Activated CD4-positive, alpha-beta T cell treated with anti-CD3 and anti-CD28 coated beads, Interleukin-2, Interleukin-6, amounts not matched to agents 100 ng/mL and 50 ng/mL, durations not matched to agents 16 hours and 8 hours (primary cell): ENCODE data around the gene HSPD1.
A peak's percentile ranks its signal among the peaks of the same experiment; 100 is the strongest.
"Not testable (repeated sequence)": the region's sequence is repeated elsewhere in the genome, so short reads cannot be mapped to it uniquely, and the experiment has no call there.

Experiments used
- DNase-seq: peaks from one replicate; pipeline ENCODE4 v3.0.0-alpha.2; 2020

The HSPD1 gene

GRCh38 chr2:197495433-197496134 is 4.1 kb downstream of the HSPD1 start:
- DNase-seq, result no peak

- no peak for DNase-seq
These were observed 12.3 kb downstream of the HSPD1 start for GRCh38 chr2:197487385-197487784.

- no peak for DNase-seq
These were observed 13.5 kb downstream of the HSPD1 start for GRCh38 chr2:197486175-197486574.

DNA sequence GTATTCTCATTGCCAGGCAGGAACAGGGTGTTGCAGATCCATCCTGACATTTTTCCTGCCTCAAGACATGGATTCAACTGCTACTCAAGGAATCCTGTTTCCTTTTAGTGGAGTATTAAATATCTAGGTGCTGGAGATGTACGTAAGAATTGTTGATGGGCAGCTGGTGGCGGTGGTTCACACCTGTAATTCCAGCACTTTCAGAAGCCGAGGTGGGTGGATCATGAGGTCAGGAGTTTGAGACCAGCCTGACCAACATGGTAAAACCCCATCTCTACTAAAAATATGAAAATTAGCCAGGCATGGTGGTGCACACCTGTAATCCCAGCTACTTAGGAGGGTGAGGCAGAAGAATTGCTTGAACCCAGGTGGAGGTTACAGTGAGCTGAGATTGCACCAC is 15.4 kb downstream of the HSPD1 start:
- DNase-seq, result not testable (repeated sequence)

DNA sequence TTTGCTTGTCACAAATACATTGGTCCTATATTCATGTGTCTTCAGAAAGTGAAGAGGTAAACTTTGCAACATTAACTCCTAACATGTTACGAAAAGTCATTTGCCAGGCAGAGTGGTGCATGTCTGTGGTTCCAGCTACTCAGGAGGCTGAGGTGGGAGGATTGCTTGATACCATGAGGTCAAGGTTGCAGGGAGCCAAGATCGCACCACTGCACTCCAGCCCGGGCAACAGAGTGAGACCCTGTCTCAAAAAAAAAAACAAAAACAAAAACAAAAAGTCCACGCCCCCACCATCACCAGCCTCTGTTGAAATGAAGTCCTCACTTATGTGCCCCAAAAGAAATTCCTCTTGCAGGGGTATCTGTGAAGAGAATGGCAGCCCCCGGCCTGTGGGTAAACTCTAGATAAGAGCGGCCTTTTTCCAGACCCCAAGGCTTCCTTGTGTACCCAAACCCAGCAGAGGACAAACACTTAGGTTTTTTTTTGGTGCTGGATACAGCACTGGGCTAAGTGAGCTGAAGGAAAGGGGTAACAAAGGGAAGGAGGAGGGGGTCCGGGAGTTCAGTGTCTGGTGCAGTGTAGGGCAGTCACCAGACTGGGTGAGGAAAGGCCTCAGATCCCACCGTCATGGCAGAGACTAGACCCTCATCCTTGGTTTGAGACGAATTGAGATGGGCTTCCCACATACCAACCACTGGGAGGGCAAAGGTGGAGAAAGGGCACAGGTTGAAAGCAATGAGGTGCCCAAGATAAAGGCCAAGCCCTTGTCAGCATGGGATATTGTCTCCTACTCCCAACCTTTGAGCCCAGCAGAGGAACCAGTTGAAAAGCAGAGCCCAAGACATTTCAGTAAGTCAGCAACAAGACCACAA is 19.2 kb downstream of the HSPD1 start:
- DNase-seq, result no peak

- no peak for DNase-seq
These were observed 21.8 kb downstream of the HSPD1 start for GRCh38 chr2:197477797-197478196.

DNA sequence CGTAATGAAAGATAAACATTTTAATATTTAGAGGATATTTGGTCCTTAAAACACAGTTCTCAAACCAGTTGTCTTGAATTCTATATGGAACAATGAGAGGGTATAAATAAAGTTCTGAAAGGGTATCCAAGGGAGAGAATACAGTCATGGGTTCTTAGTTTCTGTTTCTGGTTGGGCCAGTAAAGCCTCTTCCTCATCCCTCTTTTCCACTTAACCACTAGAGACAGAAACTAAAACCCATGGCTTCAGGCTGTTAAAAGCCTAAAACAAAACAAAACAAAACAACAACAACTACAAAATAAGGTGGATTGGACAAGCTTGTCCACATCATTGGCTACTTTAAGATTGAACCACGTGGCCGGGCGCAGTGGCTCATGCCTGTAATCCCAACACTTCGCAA is 27.5 kb downstream of the HSPD1 start:
- no peak for DNase-seq

DNA sequence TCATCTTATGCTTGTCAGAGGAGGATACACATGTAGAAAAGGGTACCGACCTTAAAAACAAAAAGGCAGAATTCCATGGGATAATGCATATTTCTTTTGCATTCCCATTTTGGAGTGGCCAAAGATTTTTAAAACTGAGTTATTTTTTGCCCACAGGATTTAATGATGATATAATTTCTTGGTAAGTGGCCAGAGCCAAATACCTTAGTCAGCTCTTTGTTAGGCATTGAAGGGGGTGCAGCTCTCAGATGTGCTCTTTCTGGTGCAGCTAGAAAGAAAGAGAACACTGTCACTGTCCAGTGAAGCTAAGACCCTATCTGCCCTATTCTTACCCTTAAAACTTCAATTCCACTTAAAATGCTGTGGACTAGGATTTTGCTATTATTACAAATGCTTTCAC is 35.5 kb downstream of the HSPD1 start:
- no peak for DNase-seq

GRCh38 chr2:197461057-197461456 is 38.6 kb downstream of the HSPD1 start:
- no peak for DNase-seq

- DNase-seq, result no peak
These were observed 39.0 kb downstream of the HSPD1 start for GRCh38 chr2:197460649-197461048.

DNA sequence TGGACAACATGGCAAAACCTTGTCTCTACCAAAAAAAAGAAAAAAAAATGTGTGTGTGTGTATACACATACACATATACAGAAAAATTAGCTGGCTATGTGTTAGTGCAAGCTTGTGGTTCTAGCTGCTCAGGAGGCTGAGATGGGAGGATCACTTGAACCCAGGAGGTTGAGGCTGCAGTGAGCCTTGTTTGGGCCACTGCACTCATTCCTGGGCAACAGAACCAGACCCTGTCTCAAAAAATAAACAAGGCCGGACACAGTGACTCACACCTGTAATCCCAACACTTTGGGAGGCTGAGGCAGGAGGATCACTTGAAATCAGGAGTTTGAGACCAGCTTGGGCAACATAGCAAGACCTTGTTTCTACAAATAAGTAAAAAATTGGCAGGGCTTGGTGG is 44.2 kb downstream of the HSPD1 start:
- no peak for DNase-seq

GRCh38 chr2:197454923-197455322 is 44.7 kb downstream of the HSPD1 start:
- no peak for DNase-seq

GRCh38 chr2:197453914-197454398 is 45.7 kb downstream of the HSPD1 start:
- peak; percentile 83 for DNase-seq

DNA sequence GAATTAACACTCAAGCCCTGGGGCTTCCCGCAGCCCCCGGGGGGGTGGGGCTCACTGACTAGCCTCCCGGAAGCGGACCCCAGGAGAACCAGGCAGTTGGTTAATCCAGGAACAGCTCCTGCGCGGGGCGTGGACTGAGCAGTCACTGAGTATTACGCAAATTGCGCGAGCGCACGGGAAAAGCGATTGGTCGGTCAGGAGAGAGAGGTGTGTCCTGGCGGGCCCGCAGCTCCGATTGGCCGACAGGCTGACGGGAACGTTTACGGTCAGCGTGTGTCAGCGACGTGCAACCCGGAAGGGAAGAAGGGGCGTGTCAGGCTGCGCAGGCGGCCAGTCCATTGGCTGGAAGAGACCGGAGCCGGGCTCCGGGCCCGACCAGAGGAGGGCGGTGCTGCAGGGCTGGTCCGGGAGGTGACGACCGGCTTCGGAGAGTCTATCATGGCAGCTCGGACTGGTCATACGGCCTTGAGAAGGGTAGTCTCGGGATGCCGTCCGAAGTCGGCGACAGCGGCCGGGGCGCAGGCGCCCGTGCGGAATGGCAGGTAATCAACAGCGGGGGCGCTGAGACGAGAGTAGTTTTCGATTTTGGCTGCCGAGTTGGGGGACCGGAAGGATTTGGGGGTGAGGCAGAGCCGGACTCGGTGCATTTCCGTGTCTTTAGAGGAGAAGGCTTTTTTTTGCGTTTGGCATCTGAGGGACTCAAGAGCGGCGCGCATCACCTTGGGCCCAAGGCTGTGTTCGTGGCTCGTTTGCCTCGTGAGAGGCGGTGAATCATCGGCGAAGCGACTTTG is 46.3 kb downstream of the HSPD1 start, which contains the start of gene COQ10B:
Gene COQ10B (plus strand): TSS at position 430 of the 791 bp plus-strand sequence. CDS start 9 bp downstream, at position 439.
- peak; percentile 100 for DNase-seq

GRCh38 chr2:197452754-197453122 is 46.9 kb downstream of the HSPD1 start:
- DNase-seq, result no peak

GRCh38 chr2:197450935-197451358 is 48.7 kb downstream of the HSPD1 start:
- DNase-seq, result not testable (repeated sequence)

DNA sequence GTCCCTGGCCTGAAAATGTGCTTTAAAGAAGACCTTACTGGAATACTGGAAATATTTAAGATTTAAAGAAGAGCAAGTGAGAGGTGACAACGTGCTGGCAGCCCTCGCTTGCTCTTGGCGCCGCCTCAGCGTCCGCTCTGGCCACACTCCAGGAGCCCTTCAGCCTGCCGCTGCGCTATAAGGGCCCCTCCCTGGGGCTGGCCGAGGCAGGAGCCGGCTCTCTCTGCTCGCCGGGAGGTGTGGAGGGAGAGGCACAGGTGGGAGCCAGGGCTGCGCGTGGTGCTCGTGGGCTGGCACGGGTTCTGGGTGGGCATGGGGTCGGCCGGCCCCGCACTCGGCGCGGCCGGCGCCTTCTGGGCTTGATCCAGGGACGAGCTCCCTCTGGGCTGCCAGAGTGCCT is 49.2 kb downstream of the HSPD1 start:
- DNase-seq, result no peak

DNA sequence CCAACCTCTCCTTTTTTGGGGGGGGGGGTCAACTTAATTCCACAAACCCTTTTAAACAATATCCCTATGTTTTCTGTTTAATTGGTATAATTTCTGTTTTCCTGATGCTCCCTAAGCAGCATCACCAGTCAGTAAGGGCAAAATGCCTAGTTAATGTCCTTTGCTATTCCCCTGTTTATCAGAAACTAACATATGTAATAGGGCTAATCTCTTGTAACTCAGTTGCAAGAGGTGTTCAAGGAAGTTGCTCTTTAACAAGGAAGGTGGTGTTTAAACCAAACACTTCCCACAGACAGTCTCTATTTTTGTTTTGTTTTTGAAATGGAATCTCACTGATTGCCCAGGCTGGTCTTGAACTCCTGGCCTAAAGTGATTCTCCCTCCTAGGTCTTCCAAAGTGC is 52.8 kb downstream of the HSPD1 start:
- DNase-seq, result no peak

GRCh38 chr2:197445746-197446145 is 53.9 kb downstream of the HSPD1 start:
- DNase-seq, result no peak

- DNase-seq, result no peak
These were observed 56.8 kb downstream of the HSPD1 start for GRCh38 chr2:197442857-197443256.

GRCh38 chr2:197437380-197437779 is 62.3 kb downstream of the HSPD1 start:
- DNase-seq, result no peak
